Measurements from ENCODE around the gene DMTF1. TPM values are rescaled to one million over a fixed set of nuclear protein-coding genes. Genes with fewer than 3 reads are reported as not detected.

DMTF1 gene
- total RNA-seq, 2 experiments from 2014 or later, result 63.0 to 65.1 TPM

- DNase-seq, result peak; percentile 92
- peak within 1 kb of the TSS; percentile 98 for H3K27ac Mint-ChIP-seq
- H3K4me1 Mint-ChIP-seq (ENCODE audit: low read depth), result peaks cover 25% of the 10 kb centered on the region
- intact Hi-C loops (cut with micrococcal nuclease), result loop anchor here (10.0 kb wide), 1 partner anchor 165 kb away; the partner anchor contains the start of gene ELAPOR2
- H3K4me3 Mint-ChIP-seq, result peak within 1 kb of the TSS; percentile 98
- TF ChIP-seq CTCF (IDR thresholded peaks at IDR 0.05), result no peak
- ChIA-PET POLR2A (interaction anchor here (0.7 to 7.7 kb wide), 18 partner anchors 9 to 381 kb away, joined by 3 to 90 read pairs (median 5); partner anchors contain the start of genes ABCB1 and DMTF1), CTCF (interaction anchor here (0.6 to 3.0 kb wide), 8 partner anchors 12 to 160 kb away, joined by 3 to 14 read pairs (median 4); partner anchors contain the start of genes DMTF1 and ELAPOR2)
- peak; percentile 48 for ATAC-seq
- peaks cover 2% of the 10 kb centered on the region for H3K27me3 Mint-ChIP-seq
- no peaks in the 10 kb centered on the region for H3K9me3 Mint-ChIP-seq
- peaks cover 42% of the 10 kb centered on the region for H3K36me3 Mint-ChIP-seq (ENCODE audit: low read depth)
Measured at GRCh38 chr7:87219545-87220025, 67.3 kb downstream of the DMTF1 start, which contains the start of gene TMEM243. TSS of gene TMEM243 (minus strand) at chr7:87219732. CDS start at chr7:87219503, 229 bp downstream.

- Mint-ChIP-seq H3K9me3 (no peaks in the 10 kb centered on the region), H3K4me1 (ENCODE audit: low read depth) (peaks cover 21% of the 10 kb centered on the region), H3K4me3 (peak overlapping the region; percentile 98), H3K27me3 (peaks cover 2% of the 10 kb centered on the region), H3K36me3 (ENCODE audit: low read depth) (peaks cover 37% of the 10 kb centered on the region), H3K27ac (peak overlapping the region; percentile 98)
- intact Hi-C loops (cut with micrococcal nuclease), result loop anchor here (10.0 kb wide), 1 partner anchor 165 kb away; the partner anchor contains the start of gene ELAPOR2
- no peak for TF ChIP-seq CTCF (IDR thresholded peaks at IDR 0.05)
- peak; percentile 57 for ATAC-seq
- DNase-seq, result peak; percentile 90
- ChIA-PET CTCF (interaction anchor here (0.6 to 3.0 kb wide), 12 partner anchors 13 to 293 kb away, joined by 3 to 14 read pairs (median 4); partner anchors contain the start of genes DMTF1 and ELAPOR2), POLR2A (interaction anchor here (0.7 to 7.7 kb wide), 20 partner anchors 9 to 380 kb away, joined by 3 to 90 read pairs (median 4); partner anchors contain the start of genes ABCB1, CROT and DMTF1)
Measured at GRCh38 chr7:87220026-87220733, 67.9 kb downstream of the DMTF1 start.

GRCh38 chr7:87220734-87221215 is 68.5 kb downstream of the DMTF1 start:
- POLR2A ChIA-PET, result interaction anchor here (0.7 to 7.7 kb wide), 11 partner anchors 10 to 380 kb away, joined by 3 to 90 read pairs (median 7); partner anchors contain the start of genes ABCB1, CROT and DMTF1
- Mint-ChIP-seq H3K4me3 (peak overlapping the region; percentile 98), H3K27ac (peak overlapping the region; percentile 61), H3K36me3 (ENCODE audit: low read depth) (peaks cover 33% of the 10 kb centered on the region), H3K27me3 (peaks cover 2% of the 10 kb centered on the region), H3K9me3 (no peaks in the 10 kb centered on the region), H3K4me1 (ENCODE audit: low read depth) (peaks cover 18% of the 10 kb centered on the region)
- CTCF ChIA-PET, result interaction anchor here (0.6 to 3.0 kb wide), 11 partner anchors 12 to 294 kb away, joined by 3 to 14 read pairs (median 4); partner anchors contain the start of genes DMTF1 and ELAPOR2
- ATAC-seq (no peak), DNase-seq (peak; percentile 13)
- TF ChIP-seq CTCF (IDR thresholded peaks at IDR 0.05), result no peak
- intact Hi-C loops (cut with micrococcal nuclease), result loop anchor here (10.0 kb wide), 1 partner anchor 166 kb away; the partner anchor contains the start of gene ELAPOR2

GRCh38 chr7:87223666-87224065 is 71.4 kb downstream of the DMTF1 start:
- H3K27ac Mint-ChIP-seq, result no peak overlapping the region
- intact Hi-C loops (cut with micrococcal nuclease), result loop anchor here (10.0 kb wide), 1 partner anchor 169 kb away; the partner anchor contains the start of gene ELAPOR2
- ATAC-seq, result no peak
- no peak for TF ChIP-seq CTCF (IDR thresholded peaks at IDR 0.05)
- ChIA-PET POLR2A (interaction anchor here (0.5 kb wide), 1 partner anchor 14 kb away, joined by 3 read pairs; no protein-coding TSS in a partner anchor), CTCF (interaction anchor here (0.9 to 2.0 kb wide), 5 partner anchors 12 to 70 kb away, joined by 3 to 5 read pairs (median 3); no protein-coding TSS in a partner anchor)
- DNase-seq, result peak; percentile 10
- peaks cover 19% of the 10 kb centered on the region for H3K4me1 Mint-ChIP-seq (ENCODE audit: low read depth)
- H3K36me3 Mint-ChIP-seq (ENCODE audit: low read depth), result peaks cover 14% of the 10 kb centered on the region
- peaks cover 2% of the 10 kb centered on the region for H3K27me3 Mint-ChIP-seq
- no peak overlapping the region for H3K4me3 Mint-ChIP-seq
- no peaks in the 10 kb centered on the region for H3K9me3 Mint-ChIP-seq

All from activated CD8-positive, alpha-beta T cell treated with anti-CD3 and anti-CD28 coated beads for 36 hours (primary cell).